Middle frontal gyrus (tissue), 1 donor: ENCODE data around the gene TRIM17.
"Not testable (repeated sequence)": the region's sequence is repeated elsewhere in the genome, so short reads cannot be mapped to it uniquely, and the experiment has no call there.

Experiments
- DNase-seq: peaks from one replicate; pipeline ENCODE4 v3.0.0-alpha.2; 2015; ENCODE audit warnings: low spot score; ENCODE audit errors: extremely low spot score

TRIM17 gene

GRCh38 chr1:228450200-228450599 is 33.5 kb upstream of the TRIM17 start:
- DNase-seq = no peak

DNA sequence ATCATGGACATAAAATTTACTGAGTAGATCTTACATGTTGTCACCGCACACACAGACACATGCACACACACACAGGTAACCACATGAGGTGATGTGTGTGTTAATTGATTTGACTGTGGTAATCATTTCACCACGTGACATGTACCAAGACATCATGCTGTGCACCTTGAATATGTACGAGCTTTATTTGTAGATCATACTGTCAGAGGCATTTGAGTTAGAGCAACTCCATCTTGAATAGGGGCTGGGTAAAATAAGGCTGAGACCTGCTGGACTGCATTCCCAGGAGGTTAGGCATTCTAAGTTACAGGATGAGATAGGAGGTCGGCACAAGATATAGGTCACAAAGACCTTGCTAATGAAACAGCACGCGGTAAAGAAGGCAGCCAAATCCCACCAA is 31.7 kb upstream of the TRIM17 start:
- DNase-seq = no peak

- no peak for DNase-seq
Observed at GRCh38 chr1:228446852-228447251, 30.2 kb upstream of the TRIM17 start.

DNA sequence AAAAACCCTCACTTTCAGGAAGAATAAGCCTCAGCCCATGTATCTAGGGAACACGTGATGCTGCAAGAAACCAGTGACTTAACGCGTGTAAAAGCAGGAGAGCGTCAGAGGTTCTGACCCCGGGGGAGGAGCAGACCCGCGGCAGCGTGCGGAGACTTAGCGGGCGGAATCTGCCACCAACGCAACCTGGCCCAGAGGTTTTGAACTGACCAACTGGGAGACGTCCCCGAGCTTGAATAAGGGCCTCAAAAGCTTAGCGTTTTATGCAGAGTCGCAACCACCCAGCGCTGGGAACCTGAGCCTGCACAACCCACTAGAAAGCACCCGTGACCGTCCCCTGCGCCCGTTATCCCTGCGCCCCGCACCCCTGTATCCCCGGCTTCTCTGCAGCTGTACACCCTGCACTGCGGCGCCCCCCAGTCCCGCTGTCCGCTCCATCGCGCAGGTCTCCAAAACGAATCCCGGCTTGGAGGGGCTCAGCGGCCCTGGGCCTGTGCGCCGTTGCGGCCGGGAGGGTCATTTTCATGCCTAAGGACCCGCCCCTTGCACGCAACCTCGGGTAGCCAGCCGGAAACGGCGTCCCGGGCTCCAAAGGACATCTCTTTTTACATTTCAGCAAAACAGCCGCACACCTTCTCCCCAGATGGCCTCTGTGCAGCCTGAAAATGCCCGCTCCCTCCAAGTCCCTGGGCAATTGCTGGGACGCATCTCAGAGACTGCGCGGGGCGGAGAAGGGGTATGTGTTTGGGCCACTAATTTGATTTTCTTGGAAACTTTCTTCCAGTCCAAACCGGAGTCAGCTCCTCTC is 29.4 kb upstream of the TRIM17 start:
- DNase-seq = no peak

GRCh38 chr1:228445490-228445842 is 28.8 kb upstream of the TRIM17 start:
- DNase-seq = no peak

DNA sequence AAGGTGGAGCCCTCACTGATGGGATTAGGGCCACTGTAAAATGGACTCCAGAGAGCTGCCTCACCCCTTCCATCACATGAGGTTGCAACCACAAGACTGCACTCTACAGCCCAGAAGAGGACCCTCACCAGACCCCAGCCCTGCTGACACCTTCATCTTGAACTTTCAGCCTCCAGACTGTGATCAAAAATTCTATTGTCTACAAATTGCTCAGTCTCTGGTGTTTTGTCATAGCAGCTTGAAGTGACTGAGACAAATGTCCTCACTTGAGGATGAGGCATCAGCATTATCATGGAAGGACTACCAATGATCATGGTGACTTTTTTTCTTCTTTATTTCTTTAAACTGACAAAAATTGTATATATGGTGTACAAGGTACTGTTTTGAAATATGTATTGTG is 26.7 kb upstream of the TRIM17 start:
- no peak for DNase-seq

DNA sequence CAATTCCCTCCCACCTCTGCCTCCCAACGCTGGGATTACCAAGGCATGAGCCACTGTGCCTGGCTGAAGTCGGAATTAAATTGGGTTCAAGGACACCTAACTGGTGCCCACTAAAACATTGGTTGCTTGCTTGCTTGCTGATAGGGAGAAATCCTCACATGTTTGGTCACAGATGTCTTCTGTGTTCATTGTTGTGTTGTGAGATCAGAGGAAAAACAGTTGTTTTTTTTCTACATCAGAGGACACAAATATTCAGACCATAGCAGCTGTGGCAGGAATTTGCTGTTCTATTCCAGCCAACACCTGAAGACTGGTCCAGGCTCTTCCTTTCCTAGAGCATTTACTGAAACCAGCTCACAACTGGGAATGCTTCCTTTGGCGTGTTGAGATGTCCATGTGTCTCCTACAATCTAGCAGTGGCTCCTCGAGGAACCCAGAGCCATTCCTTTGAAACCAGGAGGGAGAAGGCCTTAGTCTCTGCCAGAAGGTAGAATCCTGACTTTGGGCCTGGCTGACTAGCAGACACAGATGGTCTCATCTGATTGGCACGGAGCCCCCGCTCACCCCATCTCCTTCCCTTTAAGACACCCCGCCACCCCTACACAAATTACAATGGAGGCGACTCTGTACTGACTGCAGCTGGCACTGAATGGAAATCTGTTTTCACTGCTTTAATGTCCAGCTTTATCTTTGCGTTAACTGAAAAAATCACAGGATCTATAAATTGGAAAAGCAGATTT is 24.3 kb upstream of the TRIM17 start:
- DNase-seq = no peak

DNA sequence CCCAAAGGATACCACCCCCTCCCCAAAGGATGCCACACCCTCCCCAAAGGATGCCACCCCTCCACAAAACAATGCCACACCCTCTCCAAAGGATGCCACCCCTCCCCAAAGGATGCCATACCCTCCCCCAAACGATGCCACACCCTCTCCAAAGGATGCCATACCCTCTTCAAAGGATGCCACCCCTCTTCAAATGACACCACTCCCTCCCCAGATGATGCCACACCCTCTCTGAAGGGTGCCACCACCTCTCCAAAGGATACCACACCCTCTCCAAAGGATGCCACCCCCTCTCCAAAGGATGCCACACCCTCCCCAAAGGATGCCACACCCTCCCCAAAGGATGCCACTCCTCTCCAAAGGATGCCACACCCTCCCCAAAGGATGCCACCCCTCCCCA is 21.6 kb upstream of the TRIM17 start:
- no peak for DNase-seq

DNA sequence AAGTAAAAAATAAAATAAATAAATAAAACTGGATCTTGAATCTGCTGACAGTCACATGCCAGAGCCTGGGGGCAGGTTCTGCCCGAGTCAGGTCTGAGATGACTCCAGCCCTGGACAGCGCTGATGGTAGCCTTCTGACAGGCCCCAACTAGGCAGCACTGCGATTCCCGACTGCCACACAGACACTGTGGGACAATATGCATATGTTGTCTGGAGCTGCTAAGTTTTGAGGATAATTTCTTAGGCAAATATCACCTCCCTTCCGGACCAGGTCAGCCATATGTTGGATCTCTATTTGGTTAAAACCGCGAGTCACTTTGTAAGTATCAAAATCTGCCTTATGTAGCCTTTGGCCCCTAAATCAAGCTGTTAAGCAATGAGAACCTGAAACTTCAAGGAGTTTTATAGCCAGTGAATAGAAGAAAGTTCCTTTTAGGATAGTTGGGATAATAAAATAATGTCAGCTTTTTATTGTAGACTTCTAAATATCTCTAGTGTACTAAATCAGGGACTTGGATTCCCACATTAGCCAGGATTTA is 20.8 kb upstream of the TRIM17 start:
- no peak for DNase-seq

GRCh38 chr1:228434689-228435088 is 18.0 kb upstream of the TRIM17 start:
- DNase-seq = no peak

- not testable (repeated sequence) for DNase-seq
Observed at GRCh38 chr1:228433337-228434053, 16.8 kb upstream of the TRIM17 start.

- no peak for DNase-seq
Observed at GRCh38 chr1:228430243-228430642, 13.6 kb upstream of the TRIM17 start.

DNA sequence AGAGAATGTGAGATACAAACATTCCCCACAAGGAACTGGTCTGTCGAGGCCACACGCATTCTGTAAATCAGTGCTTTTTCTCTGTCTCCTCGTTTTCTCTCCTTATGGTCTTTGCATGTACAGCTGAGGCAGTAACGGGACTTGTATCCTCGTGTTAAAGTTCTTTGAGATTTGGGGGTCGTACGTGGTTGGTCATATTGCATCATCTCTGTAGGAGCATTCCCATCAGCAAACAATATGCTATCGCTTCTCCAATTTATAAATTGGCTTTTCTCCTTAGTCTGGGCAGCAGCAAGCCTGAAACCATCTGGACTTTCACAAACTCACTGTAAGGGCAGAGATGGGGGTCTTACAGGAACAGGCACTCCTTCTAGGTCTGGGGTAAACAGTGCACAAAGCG is 13.0 kb upstream of the TRIM17 start:
- DNase-seq = no peak

GRCh38 chr1:228429007-228429406 is 12.3 kb upstream of the TRIM17 start:
- DNase-seq = no peak

- DNase-seq = no peak
Observed at GRCh38 chr1:228428412-228428811, 11.8 kb upstream of the TRIM17 start.

GRCh38 chr1:228426518-228427175 is 10.0 kb upstream of the TRIM17 start:
- DNase-seq = no peak

DNA sequence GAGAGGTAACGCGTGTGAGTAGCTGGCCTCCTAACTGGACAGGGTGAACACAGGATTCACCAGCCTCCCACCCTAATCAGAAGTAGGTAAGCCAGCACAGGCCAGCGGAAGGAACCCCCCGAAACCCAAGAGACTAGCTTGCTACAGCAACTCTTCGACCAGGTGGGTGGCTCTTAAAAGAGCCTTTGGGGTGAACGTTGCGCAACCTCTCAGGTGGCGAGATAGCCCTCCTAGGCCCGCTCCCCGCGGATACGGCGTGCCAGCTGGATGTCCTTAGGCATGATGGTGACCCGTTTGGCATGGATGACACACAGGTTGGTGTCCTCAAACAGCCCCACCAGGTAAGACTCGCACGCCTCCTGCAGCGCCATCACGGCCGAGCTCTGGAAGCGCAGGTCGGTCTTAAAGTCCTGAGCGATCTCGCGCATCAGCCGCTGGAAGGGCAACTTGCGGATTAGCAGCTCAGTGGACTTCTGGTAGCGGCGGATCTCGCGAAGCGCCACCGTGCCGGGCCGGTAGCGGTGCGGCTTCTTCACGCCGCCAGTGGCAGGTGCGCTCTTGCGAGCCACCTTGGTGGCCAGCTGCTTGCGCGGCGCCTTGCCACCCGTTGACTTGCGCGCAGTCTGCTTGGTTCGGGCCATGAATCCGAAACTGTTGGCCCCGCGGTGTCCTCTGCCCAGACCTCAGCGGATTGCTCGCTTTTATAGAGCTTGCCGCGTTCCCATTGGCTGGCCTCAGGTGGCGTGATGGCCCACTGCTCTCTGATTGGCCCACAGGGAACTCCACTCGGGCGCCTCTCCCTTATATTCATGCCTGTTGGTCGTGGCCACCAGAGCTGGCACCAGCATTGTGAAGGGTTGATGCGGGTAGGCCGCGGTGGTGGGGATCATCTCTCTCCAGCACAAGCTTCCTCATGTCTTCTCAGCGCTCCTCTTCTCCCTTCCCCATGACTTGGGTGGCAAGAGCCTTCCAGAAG is 8.3 kb upstream of the TRIM17 start:
- no peak for DNase-seq

DNA sequence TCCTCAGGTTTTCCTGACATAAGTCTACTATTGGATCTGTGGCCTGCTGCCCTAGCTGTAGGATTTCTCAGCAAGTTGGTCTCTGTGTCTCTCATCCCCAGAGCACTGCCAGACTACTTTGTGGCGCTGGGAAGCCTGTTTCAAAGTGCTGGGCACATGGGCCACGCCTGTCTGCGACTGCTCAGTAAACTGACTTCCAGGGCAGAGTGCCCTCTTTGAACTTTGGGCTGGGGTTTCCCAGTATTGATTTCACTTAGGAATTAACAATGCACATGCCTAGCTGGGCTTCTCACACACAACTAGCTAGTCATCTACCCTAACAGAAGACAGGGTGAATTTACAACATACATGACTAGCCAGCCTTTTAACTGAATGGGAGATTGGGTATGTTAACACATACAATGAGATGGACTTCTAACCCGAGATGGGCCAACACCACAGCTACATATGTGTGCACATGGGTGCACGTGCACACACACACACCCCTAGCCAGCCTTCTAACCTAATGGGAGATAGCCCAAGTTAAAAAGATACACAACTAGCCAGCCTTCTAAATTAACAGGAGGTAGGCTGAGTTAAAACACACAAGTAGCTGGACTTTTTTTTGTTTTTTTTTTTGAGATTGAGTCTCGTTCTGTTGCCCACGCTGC is 6.9 kb upstream of the TRIM17 start:
- DNase-seq = no peak

DNA sequence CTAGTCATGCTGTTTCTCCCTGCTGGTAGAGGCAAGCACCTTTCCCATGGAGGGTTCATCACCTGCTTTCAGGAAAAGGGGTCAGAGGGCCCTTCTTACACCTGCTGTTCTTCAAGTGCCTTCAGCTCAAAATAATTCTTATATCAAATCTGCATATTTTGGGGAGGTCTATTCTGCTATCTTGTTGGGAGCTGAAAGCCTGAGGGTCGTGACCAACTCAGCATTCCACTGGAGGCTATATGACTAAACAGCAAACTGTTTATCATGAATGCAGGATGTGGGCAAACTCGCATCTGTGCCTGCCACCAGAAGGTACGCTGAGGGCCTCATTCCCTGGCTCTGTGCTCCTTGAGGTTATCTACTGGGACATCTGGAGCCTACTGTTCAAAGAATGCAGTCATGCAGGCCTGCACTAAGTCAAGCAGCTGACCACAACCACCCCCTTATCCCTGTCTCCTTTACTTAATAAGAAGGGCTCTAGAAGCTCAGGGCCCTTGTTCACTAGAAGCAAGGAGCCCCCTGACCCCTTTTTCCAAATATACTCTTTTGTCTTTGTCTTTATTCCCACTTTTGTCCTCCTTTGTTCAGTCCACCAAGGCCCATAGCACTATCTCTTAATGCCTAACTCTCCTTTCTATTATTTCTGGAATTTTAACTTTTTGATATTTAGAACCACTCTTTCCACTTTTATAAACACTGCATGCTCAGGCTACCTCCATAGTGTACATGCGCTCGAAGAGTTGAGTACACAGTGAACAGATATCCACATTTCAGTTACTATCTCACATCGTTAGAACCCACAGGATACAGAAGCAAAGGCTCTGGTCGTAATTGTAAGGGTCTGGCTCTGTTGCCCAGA is 4.5 kb upstream of the TRIM17 start:
- no peak for DNase-seq
